Stomach (tissue), 4 donors: ENCODE measurements around the gene WIZ.

Source experiments
- CTCF ChIP-seq, 7 experiments: fragments of 450-650 bp in 4 of 7; fragments of 200-600 bp in 3 of 7; sonication (generic) in 3 of 7; IDR thresholded peaks; one replicate each; pipeline ENCODE4 v1.5.1; 2016 to 2019; ENCODE audit warnings: antibody characterized with exemption in 7 of 7, control low read depth in 2 of 7, mild to moderate bottlenecking in 1 of 7
- EP300 ChIP-seq: sonication (generic); formaldehyde crosslinking; IDR thresholded peaks from one replicate; pipeline ENCODE4 v1.6.1; 2017; ENCODE audit warnings: antibody characterized with exemption
- POLR2A ChIP-seq, 4 donors: fragments of 450-650 bp; IDR thresholded peaks; one replicate each; pipeline ENCODE4 v1.6.1; 2016; ENCODE audit warnings: antibody characterized with exemption in 4 of 4, control low read depth in 2 of 4, mild to moderate bottlenecking in 1 of 4, moderate library complexity in 1 of 4
- POLR2AphosphoS5 ChIP-seq, 3 donors: sonication (generic); formaldehyde crosslinking; IDR thresholded peaks; one replicate each; pipeline ENCODE4 v1.6.1; 2016; ENCODE audit warnings: antibody characterized with exemption in 3 of 3

GRCh38 chr19:15393963-15394362, 55.8 kb downstream of the WIZ start:
- TF ChIP-seq CTCF (IDR thresholded peaks at IDR 0.05) (no peak), EP300 (no peak), POLR2AphosphoS5 (IDR thresholded peaks at IDR 0.05) (no peak), POLR2A (IDR thresholded peaks at IDR 0.05) (no peak)
